Ecto neural progenitor cell (in vitro differentiated cells): ENCODE measurements around the gene DOC2B.
"Not testable (repeated sequence)": the region's sequence is repeated elsewhere in the genome, so short reads cannot be mapped to it uniquely, and the experiment has no call there.

Experiments used
- DNase-seq: peaks from one replicate; pipeline ENCODE4 v3.0.0-alpha.2; 2018; ENCODE audit warnings: low spot score

DOC2B gene

GRCh38 chr17:181245-182049, at the start of gene DOC2B:
TSS of gene DOC2B (minus strand) at chr17:181650. CDS start at chr17:181479, 171 bp downstream.
- peak; percentile 80 for DNase-seq

DNA sequence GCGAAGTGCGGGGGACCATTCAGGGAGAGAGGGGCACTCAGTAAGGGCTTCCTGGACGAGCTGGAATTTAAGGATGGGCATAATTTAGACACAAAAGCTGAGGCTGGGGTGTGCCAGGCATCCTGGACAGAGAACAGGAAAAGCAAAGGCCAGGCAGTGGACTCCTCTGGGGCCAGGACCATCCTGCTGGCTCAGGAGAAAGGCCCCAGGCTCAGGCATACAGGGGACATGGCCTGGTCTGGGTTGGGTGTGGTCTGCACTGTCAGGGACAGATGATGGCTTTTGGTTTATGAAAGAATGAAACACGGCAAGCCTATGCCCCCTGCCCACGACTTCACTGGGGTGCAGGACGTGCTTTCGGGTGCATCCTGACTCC, 48.9 kb upstream of the DOC2B start:
- no peak for DNase-seq

GRCh38 chr17:229709-230394, 48.4 kb upstream of the DOC2B start:
- DNase-seq, result no peak

DNA sequence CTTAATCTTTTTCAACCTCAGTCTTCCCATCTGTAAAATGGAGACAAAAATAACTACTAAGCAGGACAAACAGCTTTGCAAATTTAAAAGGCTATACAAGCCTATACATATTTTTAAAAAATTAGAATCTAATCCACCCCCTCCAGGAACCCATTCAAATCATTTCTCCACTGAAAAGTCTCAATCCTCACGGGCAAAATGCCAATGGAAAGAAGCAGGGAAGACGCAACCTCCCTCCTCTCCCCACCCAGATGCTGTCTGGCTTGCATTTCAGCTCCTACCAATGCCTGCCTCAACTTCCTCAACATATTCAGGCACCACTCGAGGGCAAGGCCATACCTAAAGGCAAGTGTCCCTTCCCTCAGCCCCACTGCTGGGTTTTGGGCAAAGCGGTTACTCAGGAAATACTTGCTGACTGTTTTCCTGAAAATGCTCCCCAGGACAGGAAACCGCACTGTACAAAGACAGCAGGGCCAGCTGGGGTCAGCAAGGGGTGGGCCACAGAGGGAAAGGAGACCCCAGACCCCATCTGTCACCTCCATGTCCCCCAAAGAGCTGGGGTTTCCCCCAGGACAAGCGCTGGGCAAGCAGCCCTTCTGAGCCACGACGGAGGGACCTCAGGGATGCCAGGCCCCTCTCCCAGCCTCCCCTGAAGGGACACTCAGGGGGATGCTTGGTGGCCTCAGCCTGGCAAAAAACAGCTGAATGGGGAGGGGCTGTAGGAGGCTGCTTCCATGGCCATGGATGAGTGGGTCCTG, 47.7 kb upstream of the DOC2B start:
- no peak for DNase-seq

GRCh38 chr17:227946-228615, 46.6 kb upstream of the DOC2B start:
- DNase-seq, result no peak

GRCh38 chr17:227078-227945, 45.9 kb upstream of the DOC2B start:
- DNase-seq, result no peak

DNA sequence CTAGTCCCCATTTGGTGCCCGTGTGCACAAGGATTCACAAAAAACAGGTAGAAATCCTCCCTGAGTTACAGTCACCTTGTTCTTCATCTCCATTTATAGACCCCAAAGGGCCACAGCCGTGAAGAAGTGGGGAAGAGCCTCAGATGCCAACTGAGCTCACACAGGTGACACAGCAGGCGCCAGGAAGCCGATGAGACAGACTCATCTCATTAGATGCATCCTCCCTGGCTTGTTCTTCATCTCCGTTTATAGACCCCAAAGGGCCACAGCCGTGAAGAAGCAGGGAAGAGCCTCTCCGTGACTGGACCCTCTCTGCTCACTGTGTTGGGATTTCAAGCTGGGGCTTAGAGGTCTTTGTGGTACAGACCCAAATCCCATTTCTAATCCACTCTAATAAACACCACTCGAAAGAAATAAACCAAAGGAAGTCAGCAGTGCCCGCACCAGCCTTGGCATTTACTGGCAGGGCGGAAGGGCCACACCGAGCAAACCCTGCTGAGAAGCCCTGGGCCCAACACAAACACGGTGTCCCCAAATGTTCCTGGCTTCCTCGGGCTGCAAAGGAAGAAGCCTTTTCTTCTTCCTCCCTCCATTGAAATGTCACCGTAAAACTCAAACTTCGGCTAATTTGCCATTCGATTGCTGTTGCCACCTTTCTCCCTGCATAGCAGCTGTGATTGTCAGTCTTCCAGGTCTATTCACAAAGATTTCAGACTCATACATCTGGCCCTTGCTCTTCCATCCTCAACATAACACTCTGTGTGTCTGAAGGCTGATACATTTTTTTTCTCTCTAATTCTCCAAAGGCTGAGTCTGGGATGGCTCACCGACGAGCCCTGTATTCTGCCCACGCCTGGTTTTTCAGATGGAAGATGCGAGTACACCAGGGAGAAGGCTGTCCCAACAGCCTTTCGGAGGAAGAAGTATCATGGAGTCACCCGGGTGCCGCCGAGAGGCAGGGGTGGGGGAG, 44.9 kb upstream of the DOC2B start:
- DNase-seq, result no peak

DNA sequence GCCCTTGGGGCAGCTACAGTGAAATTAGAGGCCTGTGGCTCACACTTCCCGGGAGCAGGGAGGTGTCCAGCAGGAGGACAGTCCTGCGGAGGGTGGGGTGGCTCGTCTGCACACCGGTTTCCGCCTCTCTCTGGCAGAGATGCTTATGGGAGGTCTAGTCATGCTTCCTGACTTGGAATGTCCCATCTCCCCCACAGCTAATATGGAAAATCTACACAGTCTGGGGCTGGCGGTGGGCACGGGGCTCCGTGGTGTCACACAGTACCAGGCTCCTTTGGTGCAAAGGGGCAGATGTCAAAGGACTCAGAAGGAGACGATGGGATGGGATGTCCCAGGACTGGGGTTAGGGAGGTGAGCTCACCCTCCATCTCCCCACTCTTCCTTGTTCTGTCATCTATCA, 44.1 kb upstream of the DOC2B start:
- no peak for DNase-seq

GRCh38 chr17:224576-224975, 43.1 kb upstream of the DOC2B start:
- DNase-seq, result not testable (repeated sequence)

DNA sequence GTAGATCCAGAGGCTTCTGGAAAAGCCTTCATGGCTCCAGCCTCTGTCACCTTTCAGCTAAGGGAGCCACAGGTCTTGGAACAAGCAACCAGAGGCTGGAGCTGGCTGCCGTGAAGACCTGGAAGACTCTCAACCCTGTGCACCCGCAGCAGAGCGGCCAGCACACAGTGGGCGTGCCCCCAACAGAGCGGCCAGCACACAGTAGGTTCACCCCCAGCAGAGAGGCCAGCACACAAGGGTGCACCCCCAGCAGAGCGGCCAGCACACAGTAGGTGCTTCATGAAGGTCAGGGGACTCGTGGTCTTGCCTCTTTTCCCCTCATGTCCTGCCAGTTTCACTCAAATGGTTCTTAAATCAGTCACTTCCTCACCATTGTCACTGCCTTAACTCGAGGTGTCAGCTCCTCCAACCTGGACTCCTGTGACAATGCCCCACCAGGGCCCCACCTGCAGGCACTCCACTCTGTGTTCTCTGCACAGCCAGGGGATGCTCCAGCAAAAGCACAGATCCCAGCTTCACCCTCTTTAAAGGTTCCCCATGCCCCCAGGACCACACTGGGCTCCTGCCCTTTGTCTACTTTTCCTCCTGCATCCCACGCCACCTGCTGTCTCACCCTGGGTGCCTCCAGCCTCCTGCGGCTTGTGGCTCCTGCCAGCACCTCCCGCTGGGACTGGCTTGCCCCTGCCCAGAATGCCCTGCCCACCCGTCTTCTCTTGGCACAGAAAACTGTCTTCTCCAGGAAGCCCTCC, 42.4 kb upstream of the DOC2B start:
- DNase-seq, result no peak

- no peak for DNase-seq
Measured at GRCh38 chr17:222172-222571, 40.7 kb upstream of the DOC2B start.

DNA sequence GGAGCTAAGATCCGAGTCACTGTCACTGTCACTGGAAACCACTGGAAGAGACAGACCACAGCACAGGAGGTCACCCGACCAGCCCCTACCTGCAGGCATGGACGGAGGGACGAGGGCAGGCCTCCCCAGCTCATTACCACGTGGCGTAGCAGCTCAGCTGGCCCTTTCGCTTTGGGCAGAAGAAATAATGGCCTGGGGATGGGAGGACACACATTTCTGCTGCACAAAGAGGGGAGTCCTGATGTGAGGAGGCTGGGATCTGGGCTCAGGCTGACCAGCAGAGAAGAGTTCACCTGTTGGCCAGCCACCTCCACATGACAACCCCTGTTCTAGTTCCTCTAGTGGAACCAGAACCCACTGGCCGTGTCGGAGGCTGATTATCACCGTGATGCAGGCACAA, 38.2 kb upstream of the DOC2B start:
- no peak for DNase-seq

- no peak for DNase-seq
Measured at GRCh38 chr17:218432-219110, 37.1 kb upstream of the DOC2B start.

- no peak for DNase-seq
Measured at GRCh38 chr17:216625-217024, 35.2 kb upstream of the DOC2B start.

- DNase-seq, result not testable (repeated sequence)
Measured at GRCh38 chr17:215563-216478, 34.4 kb upstream of the DOC2B start.

- DNase-seq, result no peak
Measured at GRCh38 chr17:214881-215331, 33.5 kb upstream of the DOC2B start.

DNA sequence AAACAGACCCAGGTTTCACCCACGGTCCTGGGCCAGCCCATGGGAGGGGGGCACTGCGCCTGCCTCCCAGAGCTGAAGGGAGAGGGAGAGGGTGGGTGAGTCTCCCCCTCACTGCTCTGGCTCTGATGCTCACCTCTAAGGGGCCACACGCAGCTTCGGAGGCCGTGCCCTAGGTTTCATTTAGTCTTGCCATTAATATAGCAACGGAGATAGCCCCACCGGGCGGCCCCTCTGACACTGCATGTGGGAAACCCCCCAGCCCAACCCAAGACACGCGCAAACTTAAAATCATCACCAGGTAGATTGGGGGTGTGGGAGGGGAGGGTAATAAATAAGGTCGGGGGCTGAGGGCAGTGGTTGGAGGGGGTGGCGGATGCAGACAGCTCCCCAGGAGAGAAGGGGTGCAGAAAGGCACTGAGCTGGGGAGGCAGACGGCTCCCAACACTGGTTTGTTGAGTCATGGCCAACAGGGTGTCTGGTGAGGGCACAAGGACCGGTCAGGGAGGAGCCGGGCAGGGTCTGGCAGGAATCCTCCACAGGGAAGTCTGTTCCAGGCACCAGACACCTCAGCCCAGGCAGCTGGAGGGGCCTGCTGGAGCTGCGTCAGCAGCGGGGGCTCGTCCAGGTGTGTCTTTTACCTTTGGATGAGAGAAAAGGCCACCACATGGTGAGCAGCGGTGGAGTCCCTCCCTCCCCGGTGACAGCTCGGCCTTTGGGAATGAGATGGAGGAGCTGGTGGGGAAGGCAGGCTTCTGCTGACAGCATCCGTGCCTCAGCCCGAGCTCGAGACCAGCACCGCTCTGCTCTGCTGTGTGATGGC, 32.0 kb upstream of the DOC2B start:
- DNase-seq, result no peak
